HFFc6 (cell line): Measurements from ENCODE around the gene RMRP. TPM values are rescaled to one million over a fixed set of nuclear protein-coding genes. Genes with fewer than 3 reads are reported as not detected.
"Not testable (repeated sequence)": the region's sequence is repeated elsewhere in the genome, so short reads cannot be mapped to it uniquely, and the experiment has no call there.

ENCODE experiments used
- DNase-seq: peaks from one replicate; pipeline ENCODE4 v3.0.0-alpha.2; 2018
- H3K27ac Mint-ChIP-seq: 2 replicates; pipeline ENCODE4 v1.8.0; 2020; ENCODE audit warnings: mild to moderate bottlenecking, mixed read lengths
- H3K27me3 Mint-ChIP-seq: 2 replicates; pipeline ENCODE4 v1.8.0; 2021; ENCODE audit warnings: mild to moderate bottlenecking, moderate library complexity, mixed read lengths; ENCODE audit not compliant: insufficient read depth
- H3K36me3 Mint-ChIP-seq: 2 replicates; pipeline ENCODE4 v1.8.0; 2021; ENCODE audit warnings: low read depth, mixed read lengths
- H3K4me1 Mint-ChIP-seq: 2 replicates; pipeline ENCODE4 v1.8.0; 2020; ENCODE audit warnings: low read depth, mixed read lengths
- H3K4me3 Mint-ChIP-seq: 2 replicates; pipeline ENCODE4 v1.8.0; 2020; ENCODE audit warnings: mild to moderate bottlenecking, moderate library complexity, mixed read lengths
- H3K9me3 Mint-ChIP-seq: 2 replicates; pipeline ENCODE4 v1.8.0; 2020; ENCODE audit warnings: mild to moderate bottlenecking, mixed read lengths
- total RNA-seq, 6 experiments: library from RNA; stranded (reverse); fragmentation: NEBNext Ultra II Directional; extraction: Animal tissue kit (Norgen Biotek cat#: 25700); gene quantifications; 2 replicates in 1 of 6; 3 replicates in 5 of 6; pipeline ENCODE4 v1.2.3, GENCODE V29; 2021
- TF ChIP-seq, protein P1 (sequence below): fragments of 200-600 bp; sonication (generic); IDR thresholded peaks from 2 replicates; pipeline ENCODE4 v1.5.0; 2021; ENCODE audit warnings: antibody characterized with exemption, mild to moderate bottlenecking

The RMRP gene
- total RNA-seq, 6 experiments from 2014 or later, result 9,197 to 39,404 (median 23,537) TPM

DNA sequence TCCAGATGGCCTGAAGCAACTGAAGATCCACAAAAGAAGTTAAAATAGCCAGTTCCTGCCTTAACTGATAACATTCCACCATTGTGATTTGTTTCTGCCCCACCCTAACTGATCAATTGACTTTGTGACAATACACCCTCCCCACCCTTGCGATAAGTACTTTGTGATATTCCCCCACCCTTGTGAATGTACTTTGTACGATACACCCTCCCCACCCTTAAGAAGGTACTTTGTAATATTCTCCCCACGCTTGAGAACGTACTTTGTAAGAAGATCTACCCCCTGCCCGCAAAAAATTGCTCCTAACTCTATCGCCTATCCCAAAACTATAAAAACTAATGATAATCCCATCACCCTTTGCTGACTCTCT is 21.0 kb downstream of the RMRP start:
- H3K27ac Mint-ChIP-seq, H3K27me3 Mint-ChIP-seq: not testable (repeated sequence)

DNA sequence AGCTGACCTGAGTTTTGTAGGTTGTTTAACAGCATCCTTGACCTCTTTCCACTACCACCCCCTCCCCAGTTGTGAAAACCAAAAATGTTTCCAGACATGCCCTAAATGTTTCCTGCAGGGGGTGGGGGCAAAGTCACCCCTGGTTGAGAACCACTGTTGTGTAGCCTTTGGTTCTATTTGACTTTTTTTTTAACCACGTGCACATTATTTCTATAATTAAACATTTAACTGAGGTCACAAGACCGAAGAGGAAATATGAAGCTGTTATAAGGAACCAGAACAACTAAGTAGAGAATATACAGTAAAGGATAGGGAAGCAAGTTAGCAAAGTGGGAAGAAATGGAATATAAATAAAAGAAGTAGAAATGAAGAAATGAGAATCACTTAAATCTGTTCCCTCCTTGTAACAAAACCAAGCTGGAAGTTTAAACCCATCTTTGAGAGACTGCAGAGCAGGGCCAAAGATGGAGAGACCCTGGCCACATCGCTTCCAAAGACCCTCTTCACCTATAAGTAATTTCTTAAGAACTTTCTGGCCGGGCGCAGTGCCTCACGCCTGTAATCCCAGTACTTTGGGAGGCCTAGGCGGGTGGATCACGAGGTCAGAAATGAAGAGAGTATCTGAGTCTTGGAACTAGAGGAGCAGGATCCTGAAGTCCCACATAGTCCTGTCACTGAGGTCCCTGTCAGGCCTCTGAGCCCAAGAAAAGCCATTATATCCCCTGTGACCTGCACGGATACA is 21.5 kb downstream of the RMRP start:
- Mint-ChIP-seq H3K27ac (no peak overlapping the region; the same call in 1 of the 2 replicates), H3K27me3 (peaks cover 1% of the 10 kb centered on the region), H3K9me3 (peaks cover 4% of the 10 kb centered on the region; the same call in 1 of the 2 replicates), H3K4me1 (peaks cover 33% of the 10 kb centered on the region), H3K4me3 (no peak overlapping the region), H3K36me3 (peaks cover 18% of the 10 kb centered on the region)
- DNase-seq, result no peak
- TF ChIP-seq, protein P1, sequence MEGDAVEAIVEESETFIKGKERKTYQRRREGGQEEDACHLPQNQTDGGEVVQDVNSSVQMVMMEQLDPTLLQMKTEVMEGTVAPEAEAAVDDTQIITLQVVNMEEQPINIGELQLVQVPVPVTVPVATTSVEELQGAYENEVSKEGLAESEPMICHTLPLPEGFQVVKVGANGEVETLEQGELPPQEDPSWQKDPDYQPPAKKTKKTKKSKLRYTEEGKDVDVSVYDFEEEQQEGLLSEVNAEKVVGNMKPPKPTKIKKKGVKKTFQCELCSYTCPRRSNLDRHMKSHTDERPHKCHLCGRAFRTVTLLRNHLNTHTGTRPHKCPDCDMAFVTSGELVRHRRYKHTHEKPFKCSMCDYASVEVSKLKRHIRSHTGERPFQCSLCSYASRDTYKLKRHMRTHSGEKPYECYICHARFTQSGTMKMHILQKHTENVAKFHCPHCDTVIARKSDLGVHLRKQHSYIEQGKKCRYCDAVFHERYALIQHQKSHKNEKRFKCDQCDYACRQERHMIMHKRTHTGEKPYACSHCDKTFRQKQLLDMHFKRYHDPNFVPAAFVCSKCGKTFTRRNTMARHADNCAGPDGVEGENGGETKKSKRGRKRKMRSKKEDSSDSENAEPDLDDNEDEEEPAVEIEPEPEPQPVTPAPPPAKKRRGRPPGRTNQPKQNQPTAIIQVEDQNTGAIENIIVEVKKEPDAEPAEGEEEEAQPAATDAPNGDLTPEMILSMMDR, result no peak

More for the DNA sequence above, 21.0 kb downstream of the RMRP start:
- not testable (repeated sequence) for H3K9me3 Mint-ChIP-seq, H3K4me3 Mint-ChIP-seq, DNase-seq
- H3K4me1 Mint-ChIP-seq, result peaks cover 33% of the 10 kb centered on the region
- H3K36me3 Mint-ChIP-seq, result peaks cover 18% of the 10 kb centered on the region

DNA sequence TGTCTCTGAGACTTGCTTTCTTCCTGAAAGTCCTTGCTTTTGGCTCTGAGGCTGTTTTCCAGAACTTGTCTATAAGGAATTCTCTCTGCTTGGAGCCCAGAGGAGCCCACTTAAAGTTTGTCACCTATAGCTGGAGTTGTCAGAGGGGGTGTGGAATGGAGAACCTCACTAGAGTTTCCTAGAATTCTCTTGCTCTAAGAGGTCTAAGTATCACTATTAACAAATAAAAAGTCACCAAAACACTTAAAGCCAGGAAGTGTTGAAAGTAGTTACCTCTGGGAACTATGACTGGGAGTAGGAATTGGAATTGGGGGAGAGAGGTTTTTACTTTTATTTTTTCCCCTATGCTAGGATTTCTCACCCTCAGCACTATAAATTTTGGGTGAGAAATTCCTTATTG is 22.1 kb downstream of the RMRP start:
- TF ChIP-seq, protein P1, result no peak
- Mint-ChIP-seq H3K4me3 (no peak overlapping the region), H3K4me1 (peaks cover 33% of the 10 kb centered on the region), H3K27me3 (peaks cover 1% of the 10 kb centered on the region; the same call in 1 of the 2 replicates), H3K9me3 (peaks cover 4% of the 10 kb centered on the region; the same call in 1 of the 2 replicates), H3K27ac (no peak overlapping the region), H3K36me3 (peaks cover 14% of the 10 kb centered on the region)
- DNase-seq, result no peak

DNA sequence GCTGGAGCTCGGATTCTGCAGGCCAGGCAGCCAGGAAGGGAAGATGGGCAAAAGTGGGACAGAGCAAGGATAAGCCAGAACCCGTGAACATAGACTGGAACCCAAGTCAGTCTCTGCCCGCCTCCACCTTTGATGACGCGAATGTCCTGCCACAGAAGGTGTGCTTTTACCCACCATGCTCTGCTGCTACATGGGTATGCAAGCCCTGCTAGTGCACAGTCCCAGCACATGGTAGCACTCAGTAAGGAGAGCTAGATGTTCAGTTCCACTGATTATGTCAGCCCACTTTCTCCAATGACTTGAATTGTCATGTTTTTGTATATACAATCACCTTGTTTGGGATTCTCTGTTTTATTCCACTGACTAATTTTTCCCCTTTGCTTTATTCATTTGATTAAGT is 28.2 kb downstream of the RMRP start:
- Mint-ChIP-seq H3K4me1 (no peaks in the 10 kb centered on the region), H3K27ac (no peak overlapping the region), H3K36me3 (no peaks in the 10 kb centered on the region), H3K9me3 (no peaks in the 10 kb centered on the region), H3K27me3 (peaks cover 5% of the 10 kb centered on the region; the same call in 1 of the 2 replicates), H3K4me3 (no peak overlapping the region)
- DNase-seq, result no peak
- TF ChIP-seq, protein P1, result no peak

DNA sequence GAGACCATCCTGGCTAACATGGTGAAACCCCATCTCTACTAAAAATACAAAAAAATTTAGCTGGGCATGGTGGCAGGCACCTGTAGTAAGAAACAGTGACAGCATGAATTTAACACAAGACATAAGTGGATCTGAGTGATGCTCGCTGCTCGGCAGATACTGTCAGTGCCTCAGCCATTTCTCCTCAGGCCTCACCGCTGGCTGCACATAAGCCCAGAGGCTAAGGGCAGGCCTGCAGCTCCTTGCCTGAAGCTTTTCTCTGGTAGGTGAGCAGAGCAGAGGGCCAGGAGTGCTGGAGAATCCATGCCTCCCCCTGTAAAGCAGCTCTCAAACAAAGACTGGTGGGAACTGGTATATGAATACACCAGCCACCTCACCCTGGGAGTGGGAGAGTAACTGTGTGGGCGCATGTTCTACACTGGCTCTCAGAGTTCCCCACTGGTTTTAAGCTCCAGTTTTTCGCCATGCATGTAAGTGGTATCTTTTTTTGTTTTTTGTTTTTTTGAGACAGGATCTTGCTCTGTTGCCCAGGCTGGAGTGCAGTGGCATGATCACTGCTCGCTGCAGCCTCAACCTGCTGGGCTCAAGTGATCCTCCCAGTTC is 29.3 kb downstream of the RMRP start:
- DNase-seq, result no peak
- Mint-ChIP-seq H3K4me3 (no peak overlapping the region), H3K9me3 (no peaks in the 10 kb centered on the region), H3K4me1 (no peaks in the 10 kb centered on the region), H3K36me3 (no peaks in the 10 kb centered on the region), H3K27ac (no peak overlapping the region), H3K27me3 (peaks cover 5% of the 10 kb centered on the region; the same call in 1 of the 2 replicates)
- TF ChIP-seq, protein P1, result no peak

DNA sequence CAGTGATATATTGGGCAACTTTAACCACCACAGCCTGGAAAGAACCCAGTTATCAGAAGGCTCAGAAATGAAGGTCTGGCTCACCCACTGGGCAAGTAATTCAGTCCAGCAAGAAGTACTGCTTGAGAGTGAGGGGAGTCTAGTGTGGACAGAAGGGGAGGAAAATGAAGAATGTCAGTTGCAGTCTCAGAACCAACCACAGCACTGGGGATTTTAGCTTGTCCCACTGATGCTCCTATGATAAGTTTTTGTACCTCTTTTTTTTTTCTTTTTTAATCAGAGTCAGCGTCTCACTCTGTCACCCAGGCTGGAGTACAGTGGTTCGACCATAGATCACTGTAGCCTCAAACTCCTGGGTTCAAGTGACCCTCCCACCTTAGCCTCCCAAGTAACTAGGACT is 30.2 kb downstream of the RMRP start:
- Mint-ChIP-seq H3K4me1 (no peaks in the 10 kb centered on the region), H3K9me3 (no peaks in the 10 kb centered on the region), H3K27me3 (peaks cover 5% of the 10 kb centered on the region; the same call in 1 of the 2 replicates), H3K4me3 (no peak overlapping the region), H3K27ac (no peak overlapping the region), H3K36me3 (no peaks in the 10 kb centered on the region)
- no peak for DNase-seq
- TF ChIP-seq, protein P1, result no peak
